Hematopoietic multipotent progenitor cell (in vitro differentiated cells): ENCODE measurements around the gene BRMS1. TPM values are rescaled to one million over a fixed set of nuclear protein-coding genes. Genes with fewer than 3 reads are reported as not detected.
"Not testable (repeated sequence)": the region's sequence is repeated elsewhere in the genome, so short reads cannot be mapped to it uniquely, and the experiment has no call there.

Experiments used
- DNase-seq, 3 donors: peaks; one replicate each; pipeline ENCODE4 v3.0.0-alpha.2; 2011 to 2015; ENCODE audit warnings: low read depth in 2 of 3, low spot score in 2 of 3
- total RNA-seq: library from RNA; depleted of rRNA; stranded (reverse); fragments of >200 nt; gene quantifications from one replicate; pipeline ENCODE4 v1.2.3, GENCODE V29; 2012

BRMS1 gene
- total RNA-seq, 1 donor: 42.0 TPM

DNA sequence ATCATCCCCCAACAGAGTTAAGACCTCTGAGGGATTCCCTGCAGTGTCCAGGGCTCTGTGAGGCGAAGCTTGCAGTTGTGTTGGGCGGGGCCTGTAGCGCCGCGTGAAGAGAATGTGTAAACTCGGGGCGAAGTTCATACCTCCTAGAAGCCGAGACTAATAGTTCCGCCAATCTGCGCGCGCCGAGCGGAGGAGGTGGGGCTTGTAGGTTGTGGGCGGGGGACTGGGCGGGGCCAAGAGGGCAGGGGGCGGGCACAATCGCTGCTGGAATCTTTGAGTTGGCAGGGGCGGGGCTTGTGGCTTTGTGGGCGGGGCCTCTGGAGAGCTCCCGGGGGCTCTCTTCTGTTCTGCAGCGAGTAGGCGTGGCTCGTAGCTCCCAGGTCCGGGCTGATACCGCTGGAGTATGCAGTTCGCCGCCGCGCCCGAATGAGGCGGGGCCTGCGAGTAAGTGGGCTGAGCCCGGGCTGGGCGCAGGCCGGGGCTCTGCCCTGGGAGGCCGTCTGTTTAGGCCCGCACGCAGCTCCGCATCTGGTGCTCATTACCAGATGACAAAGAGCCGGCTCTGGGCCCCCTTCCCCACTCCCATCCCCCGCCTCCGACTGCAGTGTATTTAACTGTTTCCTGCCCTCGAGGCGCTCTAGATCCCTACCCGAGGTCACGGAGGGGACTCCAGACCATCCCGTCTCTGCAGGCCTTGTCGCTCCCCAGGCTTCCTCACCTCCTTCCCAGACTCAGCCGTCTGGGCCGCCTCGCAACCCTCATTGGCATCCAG is 32.2 kb downstream of the BRMS1 start:
- DNase-seq: peak; percentile 92 to 98 (median 97)

DNA sequence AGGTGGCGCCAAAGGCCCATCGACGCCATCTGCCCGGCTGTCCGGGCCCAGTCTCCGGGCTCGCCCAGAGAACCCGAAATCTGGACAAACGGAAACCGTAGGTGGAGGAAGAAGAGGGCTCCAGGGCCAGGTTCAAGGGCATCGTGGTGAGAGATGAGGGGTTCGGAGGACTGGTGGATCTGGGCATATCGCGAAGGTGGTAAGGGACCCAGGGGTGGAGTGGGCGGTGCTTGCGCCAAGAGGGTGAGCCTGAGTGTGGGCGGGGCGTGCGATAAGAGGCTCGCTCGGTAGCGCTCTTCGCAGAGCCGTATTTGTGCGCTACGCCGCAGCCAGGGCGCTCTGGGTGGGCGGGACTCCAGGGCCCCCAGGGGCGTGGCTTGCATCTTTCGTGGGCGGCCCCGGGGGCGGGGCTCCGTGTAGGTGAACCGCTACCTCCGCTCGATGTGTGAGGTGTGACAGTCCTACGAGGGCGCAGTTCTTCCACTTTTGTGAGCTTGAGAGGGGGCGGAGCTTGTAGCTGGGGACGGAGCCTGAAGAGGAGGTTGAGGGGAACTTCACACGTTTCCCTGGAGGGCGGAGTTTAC is 32.8 kb downstream of the BRMS1 start:
- DNase-seq: peak; percentile 95 to 99 (median 96)

DNA sequence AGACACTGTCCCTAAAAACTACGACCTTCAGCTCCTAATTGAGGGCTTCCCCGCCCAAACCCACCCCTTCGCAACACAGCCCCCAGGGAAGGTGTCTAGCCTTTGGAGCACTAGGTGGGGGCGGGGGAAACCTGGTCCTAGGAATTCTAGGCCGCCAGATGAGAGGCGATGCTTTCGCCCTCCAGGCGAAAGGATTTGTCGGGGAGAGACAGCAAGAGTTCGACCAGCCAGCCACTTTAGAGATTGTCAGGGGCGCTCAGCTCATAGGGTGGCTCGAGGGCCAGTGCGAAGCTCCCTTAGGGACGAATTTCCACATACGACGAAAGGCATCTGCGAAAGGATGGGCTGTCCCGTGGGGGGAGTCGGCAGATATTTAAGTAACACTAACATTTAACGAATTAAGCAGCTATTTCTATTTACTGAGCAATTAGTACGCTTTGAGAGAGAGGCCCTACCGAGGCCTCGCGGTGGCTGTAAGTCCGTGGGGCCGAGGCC is 33.4 kb downstream of the BRMS1 start:
- no peak for DNase-seq

DNA sequence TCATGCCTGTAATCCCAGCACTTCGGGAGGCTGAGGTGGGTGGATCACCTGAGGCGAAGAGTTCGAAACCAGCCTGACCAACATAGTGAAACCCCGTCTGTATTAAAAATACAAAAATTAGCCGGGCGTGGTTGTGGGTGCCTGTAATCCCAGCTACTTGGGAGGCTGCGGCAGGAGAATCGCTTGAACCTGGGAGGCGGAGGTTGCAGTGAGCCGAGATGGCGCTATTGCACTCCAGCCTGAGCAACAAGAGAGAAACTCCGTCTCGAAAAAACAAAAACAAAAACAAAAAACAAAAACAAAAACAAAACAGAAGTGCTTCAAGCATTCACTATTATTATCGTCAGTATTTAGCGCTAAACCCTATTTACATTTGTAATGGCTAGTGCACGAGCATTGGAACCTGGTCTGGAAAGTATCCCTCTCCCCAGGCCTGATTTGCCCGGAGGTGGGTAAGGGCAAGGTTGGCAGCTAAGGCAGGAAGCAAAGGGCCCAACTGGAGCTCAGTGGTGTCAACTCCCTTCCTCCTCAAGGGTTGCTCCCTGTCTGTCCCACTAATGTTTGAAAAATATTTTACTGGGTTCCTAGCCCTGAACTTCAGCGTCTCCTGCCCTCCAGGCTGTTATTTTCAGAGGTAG is 34.0 kb downstream of the BRMS1 start:
- DNase-seq: not testable (repeated sequence)

DNA sequence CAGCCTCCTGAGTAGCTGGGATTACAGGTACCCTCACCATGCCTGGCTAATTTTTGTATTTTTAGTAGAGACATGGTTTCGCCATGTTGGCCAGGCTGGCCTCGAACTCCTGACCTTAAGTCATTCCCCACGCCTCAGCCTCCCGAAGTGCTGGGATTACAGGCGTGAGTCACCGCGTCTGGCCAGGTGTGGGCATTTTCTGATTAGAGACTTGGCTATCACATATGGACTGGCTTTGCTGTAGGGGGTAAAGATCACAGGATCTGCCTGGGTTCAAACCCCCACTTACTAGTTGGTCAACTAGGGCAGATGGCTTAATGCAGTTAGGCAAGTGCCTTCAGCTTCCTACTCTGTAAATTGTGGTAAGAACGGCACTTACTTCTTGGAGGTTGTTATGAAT is 34.6 kb downstream of the BRMS1 start:
- no peak for DNase-seq

DNA sequence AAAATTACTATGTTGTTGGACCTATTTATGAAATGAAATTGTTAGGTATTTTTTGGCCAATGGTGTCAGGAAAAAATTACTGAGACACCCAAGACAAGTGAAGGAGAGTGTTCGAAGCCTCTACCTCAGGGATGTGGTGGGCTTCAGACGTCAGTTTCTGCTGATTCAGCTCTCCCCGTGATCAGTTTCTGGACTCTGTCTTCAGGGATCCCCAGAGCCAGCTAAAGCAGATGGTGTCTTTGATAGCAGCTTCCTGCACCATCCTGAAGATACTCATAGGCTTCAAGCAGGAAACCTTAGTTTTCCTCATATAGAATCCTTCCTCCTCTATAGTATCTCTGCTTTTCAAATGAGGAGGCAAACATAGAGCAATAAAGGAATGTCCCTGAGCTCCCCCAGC is 35.4 kb downstream of the BRMS1 start:
- DNase-seq: no peak

DNA sequence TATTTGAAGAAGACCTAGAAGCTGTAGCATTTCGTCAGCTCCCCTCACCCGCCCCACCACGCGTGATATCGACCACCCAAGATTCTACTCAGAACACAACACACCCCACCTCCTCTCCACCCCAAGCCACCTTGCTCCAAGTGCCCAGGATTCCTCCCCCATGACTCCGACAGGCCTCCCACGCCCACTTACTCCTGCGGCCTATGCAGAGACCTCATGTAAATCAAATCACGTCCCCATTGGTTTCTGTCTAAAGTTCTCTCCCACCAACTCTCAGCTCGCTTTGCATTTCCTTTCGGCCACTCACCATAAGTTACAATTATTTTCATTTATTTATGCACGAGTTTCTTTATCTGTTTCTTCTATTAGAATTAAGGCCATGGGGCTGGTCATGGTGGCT is 42.2 kb downstream of the BRMS1 start:
- DNase-seq: no peak

DNA sequence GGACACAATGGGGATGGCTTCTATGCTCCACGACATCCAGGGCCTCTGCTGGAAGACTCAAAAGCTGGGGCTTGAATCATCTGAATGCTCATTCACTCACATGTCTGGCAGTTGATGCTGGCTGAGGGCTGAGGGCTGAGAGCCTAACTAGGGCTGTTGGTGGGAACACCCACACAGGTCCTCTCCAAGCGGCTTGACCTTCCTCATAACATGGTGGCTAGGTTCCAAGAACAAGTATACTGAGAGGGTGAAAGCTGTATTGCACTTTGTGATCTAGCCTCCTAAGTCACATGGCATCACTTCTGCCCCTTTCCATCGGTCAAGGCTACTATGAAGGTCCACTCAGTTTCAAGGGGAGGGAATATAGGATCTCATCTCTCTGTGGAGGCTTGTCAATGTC is 45.7 kb downstream of the BRMS1 start:
- DNase-seq: no peak

DNA sequence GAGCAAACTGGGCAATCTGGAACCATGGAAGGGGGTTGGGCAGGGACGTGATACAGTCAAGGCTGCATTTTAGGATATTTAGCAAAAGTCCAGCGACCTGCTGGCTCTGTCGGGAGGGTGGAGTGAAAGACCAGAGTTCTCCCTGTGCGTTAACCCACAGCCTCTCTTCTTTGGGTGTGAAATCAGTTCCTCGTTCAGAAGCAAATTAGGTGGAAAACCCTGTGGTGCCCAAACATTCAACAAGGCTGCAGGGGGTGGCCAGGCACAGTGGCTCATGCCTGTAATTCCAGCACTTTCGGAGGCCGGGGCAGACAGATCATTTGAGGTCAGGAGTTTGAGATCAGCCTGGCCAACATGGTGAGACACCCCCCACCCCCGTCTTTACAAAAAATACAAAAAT is 47.3 kb downstream of the BRMS1 start:
- no peak for DNase-seq

DNA sequence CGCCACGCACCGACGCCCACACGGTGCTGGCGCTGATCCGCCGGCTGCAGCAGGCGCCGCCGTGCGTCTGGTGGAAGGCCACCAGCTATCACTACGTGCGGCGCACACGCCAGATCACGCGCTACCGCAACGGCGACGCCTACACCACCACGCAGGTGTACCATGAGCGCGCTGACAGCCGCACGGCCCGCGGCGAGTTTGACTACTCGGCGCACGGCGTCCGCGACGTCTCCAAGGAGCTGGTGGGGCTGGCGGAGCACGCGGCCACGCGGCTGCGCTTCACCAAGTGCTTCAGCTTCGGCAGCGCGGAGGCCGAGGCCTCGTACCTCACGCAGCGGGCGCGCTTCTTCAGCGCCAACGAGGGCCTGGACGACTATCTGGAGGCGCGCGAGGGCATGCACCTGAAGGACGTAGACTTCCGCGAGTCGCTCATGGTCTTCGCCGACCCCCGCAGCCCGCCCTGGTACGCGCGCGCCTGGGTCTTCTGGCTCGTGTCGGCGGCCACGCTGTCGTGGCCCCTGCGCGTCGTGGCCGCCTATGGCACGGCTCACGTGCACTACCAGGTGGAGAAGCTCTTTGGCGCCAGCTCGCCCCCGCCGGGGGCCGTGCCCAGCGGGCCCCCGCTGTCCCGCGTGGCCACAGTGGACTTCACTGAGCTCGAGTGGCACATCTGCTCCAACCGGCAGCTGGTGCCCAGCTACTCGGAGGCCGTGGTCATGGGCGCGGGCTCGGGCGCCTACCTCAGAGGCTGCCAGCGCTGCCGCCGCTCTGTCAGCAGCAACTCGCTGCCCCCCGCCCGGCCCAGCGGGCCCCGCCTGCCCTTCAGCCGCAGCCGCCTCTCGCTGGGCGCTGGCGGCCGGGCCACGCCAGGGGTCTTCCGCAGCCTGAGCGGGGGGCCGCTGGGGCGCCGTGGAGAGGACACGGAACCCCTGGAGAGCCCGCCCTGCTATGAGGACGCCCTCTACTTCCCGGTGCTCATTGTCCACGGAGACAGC is 50.0 kb downstream of the BRMS1 start:
- no peak for DNase-seq

DNA sequence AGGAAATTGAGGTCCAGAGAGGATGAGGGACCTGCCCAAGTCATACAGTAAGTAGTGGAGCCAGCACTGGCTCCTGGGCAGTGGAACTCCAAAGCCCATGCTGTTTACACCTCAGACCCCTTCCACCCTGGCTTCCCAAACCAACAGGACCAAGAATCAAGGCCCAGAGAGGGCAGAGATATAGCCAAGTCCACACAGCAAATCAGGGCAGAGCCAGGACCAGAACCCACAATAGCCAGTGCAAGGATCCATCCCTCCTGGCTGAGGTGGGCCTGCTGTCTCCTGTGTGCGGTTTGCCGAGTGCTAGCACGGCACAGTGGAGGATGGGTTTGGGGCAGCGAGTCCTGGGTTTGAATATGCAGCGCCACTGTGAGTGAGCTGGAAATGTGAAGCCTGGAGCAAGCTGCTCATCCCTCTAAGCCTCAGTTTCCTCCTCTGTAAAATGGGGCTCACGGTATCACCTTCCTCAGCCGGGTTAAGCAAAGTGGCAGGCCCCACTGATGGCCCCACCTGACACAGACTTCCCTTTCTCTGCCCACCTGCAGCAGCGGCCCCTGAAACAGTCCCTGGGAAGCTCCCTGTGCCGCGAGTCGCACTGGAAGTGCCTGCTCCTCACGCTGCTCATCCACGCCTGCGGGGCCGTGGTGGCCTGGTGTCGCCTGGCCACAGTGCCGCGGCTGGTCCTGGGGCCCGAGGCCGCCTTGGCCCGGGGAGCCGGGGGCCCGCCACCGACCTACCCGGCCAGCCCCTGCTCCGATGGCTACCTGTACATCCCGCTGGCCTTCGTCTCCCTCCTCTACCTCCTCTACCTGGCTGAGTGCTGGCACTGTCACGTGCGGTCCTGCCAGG is 50.9 kb downstream of the BRMS1 start:
- DNase-seq: no peak

DNA sequence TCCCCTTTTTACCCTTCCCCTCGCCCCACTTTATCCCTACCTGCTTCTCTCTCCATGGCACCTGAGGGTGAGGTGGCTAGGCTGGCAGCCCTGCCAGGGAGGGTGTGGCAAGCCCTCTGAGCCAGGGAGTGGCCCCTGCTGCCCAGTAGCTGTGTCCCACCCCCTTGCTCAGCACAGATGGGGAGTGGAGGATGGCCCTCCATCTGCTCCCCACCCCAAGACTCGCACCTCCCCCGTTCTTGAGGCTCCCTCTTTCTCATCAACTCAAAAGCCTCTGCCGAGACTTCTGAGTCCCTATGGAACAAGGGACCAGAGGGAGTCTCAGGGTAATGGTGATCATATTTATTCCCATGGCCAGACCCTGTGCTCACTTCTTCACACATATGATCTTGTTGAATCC is 51.6 kb downstream of the BRMS1 start:
- DNase-seq: no peak

DNA sequence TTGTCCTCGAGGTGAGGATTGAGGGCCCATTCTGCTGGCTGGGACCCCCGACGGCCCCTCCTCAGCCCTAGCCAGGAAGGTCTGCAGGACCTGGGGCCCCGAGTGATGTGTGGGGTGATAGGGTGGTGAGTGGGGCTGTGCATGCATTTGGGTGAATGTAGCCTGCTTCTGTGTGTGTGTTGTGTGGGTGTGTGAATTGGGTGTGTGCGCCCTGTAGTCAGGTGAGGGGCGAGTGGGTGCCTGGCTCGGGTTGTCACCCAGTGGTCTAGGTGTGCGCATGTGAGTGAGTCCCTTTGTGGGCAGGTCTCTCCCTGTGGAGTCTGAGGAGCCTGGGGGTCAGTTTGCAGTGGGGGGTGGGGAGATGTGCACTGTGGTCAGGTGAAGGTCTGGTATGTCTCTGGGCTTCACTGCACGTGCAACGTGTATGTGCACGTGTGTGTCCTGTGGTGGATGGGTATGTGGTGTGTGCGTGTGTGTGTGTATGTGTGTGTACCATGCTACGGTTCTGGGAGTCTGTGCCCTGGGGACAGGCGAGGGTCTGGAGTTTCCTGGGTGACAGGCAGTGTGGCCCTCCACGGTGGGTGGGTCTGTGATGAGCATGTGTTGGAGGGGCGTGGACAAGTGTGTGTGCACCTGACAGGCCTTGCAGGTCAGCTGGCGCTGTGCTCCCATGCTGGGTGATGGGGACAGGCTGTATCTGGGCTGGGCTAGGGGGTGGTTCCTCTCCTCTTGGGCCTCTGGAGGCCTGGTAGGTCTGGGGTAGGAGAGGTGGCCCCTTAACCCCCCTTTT is 52.2 kb downstream of the BRMS1 start:
- no peak for DNase-seq

DNA sequence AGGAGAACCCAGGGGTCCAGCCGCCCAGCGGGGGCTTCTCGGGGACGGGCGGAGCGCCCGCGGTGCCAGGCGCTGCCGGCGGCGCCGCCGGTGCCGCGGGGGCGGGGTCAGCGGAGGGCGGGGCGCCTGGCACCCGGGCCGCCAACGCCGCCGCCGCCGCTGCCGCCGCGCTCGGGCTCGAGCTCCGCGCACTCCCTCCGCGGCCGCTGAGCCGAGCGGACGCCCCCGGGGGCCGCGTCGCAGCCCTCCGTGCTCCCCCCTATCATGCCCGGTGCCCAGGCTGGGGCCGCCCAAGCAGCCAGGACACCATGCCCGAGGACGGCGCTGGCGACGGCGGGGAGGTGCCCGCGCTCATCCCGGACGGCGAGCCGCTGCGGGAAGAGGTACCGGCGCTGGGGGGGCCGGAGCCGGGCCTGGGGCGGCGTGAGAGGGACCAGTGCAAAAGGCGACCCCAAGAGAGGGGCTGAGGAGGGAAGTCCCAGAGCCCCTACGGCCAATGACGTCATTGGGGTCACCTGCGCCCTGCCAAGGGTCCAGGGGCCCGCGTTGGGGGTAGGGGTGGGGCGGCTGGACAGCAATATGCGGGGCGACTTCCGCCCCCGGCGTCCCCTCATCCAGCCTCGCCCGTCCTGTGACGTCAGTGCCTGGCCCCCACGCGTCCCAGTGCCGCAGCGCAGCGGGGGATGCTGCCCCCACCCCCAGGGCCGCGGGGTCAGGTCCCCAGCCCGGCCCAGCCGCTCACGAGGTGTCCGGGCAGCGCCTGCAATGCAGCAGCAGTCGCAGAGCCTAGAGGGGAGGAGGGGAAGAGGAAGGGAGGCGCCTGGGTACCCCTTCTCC is 53.0 kb downstream of the BRMS1 start, which contains the start of gene TMEM151A:
TMEM151A (plus strand) TSS at position 189 of the 837 bp plus-strand sequence; CDS start at position 309, 120 bp downstream.
- no peak for DNase-seq

DNA sequence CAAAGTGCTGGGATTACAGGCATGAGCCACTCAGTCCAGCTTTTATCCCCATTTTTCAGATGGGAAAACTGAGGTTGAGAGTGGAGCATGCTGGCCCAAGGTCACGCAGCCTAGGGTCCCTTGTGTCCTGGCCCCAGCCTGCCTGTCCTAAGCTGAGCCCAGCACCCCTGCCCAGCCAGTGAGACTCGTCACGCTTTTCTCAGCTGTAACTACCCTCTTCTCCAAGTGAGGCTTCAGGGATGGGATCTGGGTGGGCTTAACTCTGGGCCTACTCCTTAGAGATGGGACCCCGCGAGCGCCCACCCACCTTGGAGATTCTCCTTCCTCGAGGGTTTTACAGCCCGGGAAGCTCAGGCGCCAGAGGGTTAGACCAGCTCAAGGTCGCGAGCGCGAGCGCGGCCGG is 53.6 kb downstream of the BRMS1 start:
- DNase-seq: no peak

DNA sequence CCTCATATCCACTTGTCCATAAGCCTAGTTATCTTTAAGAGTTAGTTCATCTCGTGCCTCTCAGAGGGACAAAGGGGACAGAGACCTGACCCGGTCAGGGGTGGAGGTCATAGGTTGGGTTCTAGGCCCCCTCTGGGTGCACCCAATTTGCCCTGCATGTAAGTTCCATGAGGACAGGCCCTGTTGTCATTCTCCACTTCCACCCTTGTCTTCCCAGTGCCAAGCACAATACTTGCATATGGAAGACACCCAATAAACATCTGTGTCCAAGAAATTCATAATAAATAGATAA is 54.6 kb downstream of the BRMS1 start:
- no peak for DNase-seq

DNA sequence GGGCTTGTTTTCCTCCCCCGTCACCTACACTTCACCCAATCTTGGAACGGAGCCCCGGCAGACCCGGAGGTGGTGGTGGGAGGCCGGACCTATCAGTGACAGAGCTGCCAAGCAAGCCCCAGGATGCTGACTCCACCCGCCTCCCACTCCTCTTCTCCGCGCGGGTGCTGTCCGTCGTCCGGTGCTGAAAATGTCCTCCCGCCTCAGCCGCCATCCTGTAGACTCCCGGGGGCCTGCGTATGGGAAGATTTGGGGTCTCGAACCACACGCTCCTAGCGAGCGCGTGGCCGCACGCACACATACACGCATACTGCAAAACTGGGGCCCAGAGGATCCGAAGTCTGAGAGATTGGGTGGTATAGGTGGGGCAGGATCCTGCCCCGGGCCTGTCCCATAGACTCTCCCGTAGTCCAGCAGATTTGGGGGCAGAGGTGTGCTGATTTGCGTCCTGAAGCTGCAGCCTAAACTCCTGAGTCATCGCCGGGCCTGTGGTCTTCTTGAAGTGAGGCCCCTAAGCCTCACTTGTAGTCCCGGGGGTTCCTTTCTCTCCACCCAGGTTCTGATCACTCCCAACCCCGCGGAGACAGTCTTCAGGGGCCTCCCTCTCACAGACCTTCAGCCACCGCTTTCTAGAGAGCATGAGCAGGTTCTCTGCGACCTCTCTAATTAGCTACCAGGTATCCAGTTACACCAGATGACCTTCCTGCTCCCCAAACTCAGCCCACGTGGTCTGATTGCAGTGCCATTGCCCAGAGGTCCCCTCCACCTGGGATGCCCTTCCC is 55.2 kb downstream of the BRMS1 start:
- peak in 2 of 3 donors; percentile 79 to 87 for DNase-seq
